ENCODE data around the gene LSS. TPM values are rescaled to one million over a fixed set of nuclear protein-coding genes. Genes with fewer than 3 reads are reported as not detected.

Gene LSS
- total and polyA plus RNA-seq, 2 of the 8 experiments (the other 6 are each of a cell fraction or from before 2014, with no cell fraction given), result 96.1 to 123 TPM

GRCh38 chr21:46184625-46185555, 43.7 kb downstream of the LSS start:
- WGBS, 2 experiments (ENCODE audit: extremely low coverage in 1 of 2, insufficient coverage in 1 of 2, insufficient read length in 1 of 2, insufficient replicate concordance in 2 of 2, low coverage in 1 of 2, low lambda C conversion rate in 2 of 2, missing lambda C conversion rate in 1 of 2), result 21% methylated on average over 30 of the region's 30 CpGs; no CpG with 5 or more reads in 1 of the 2 experiments
- CTCF ChIA-PET (ENCODE audit: partially characterized antibody), result interaction anchor here (1.3 kb wide), 1 partner anchor 9 kb away, joined by 3 read pairs; no protein-coding TSS in a partner anchor
- no peak for FAIRE-seq
- TF ChIP-seq CEBPB (IDR thresholded peaks at IDR 0.05; ENCODE audit: low read depth, low read length), result peak; percentile 28; the same call in 1 of the 2 replicates
- TF ChIP-seq EGR1 (IDR thresholded peaks at IDR 0.05; ENCODE audit: borderline replicate concordance, low read depth, low read length), result peak; percentile 34; the same call in 1 of the 2 replicates
- TF ChIP-seq SP4 (IDR thresholded peaks at IDR 0.05; ENCODE audit: low read length), result peak; percentile 99
- peak; percentile 13 for TF ChIP-seq ASH2L (IDR thresholded peaks at IDR 0.05; ENCODE audit: low read length)
- TF ChIP-seq YY1 (IDR thresholded peaks at IDR 0.05; ENCODE audit: low read depth, low read length), result no peak
- no peak for TF ChIP-seq TEAD4 (IDR thresholded peaks at IDR 0.05; ENCODE audit: low read depth, low read length)
- peak; percentile 73 to 85; a peak in 3 of 4 replicates for TF ChIP-seq SIN3A (conservative IDR thresholded peaks at IDR 0.05 in 1 of 2, IDR thresholded peaks at IDR 0.05 in 1 of 2; ENCODE audit: low read depth in 1 of 2, low read length in 2 of 2)
- peak; percentile 33 for TF ChIP-seq KDM4A (IDR thresholded peaks at IDR 0.05; ENCODE audit: low read depth, low read length, severe bottlenecking)
- peak; percentile 53; the same call in 1 of the 2 replicates for TF ChIP-seq TAF1 (IDR thresholded peaks at IDR 0.05; ENCODE audit: low read depth, low read length)
- TF ChIP-seq TCF12 (IDR thresholded peaks at IDR 0.05; ENCODE audit: low read depth, low read length), result no peak
- TF ChIP-seq SP1 (IDR thresholded peaks at IDR 0.05; ENCODE audit: low read depth, low read length), result peak; percentile 95

More at GRCh38 chr21:46184625-46185555, 43.7 kb downstream of the LSS start:
- Histone ChIP-seq H3K4ac (replicated peaks; ENCODE audit: insufficient read length, low read depth, low read length) (no peak overlapping the region), H2BK120ac (replicated peaks; ENCODE audit: low read depth, low read length) (no peak overlapping the region), H3K4me3 (ENCODE audit: extremely low read depth in 1 of 4, insufficient read depth in 2 of 4, low read depth in 3 of 4, low read length in 4 of 4) (peak overlapping the region; percentile 32 to 93 (median 61)), H3K14ac (ENCODE audit: insufficient read length) (no peak overlapping the region), H4K5ac (ENCODE audit: insufficient read length, low read depth, low read length) (peak overlapping the region; percentile 41), H2AK5ac (ENCODE audit: low read depth, low read length) (no peak overlapping the region), H3K4me2 (ENCODE audit: insufficient read depth in 1 of 2, low read depth in 2 of 2, low read length in 2 of 2) (peak overlapping the region; percentile 87 to 97), H3K9me3 (ENCODE audit: insufficient read depth in 2 of 2, low read depth in 1 of 2, low read length in 1 of 2) (no peaks in the 10 kb centered on the region), H3K27ac (ENCODE audit: low read depth, low read length) (peak overlapping the region; percentile 43), H3K9ac (replicated peaks in 1 of 4; ENCODE audit: extremely low read depth in 1 of 4, low read depth in 3 of 4, low read length in 3 of 4) (peak overlapping the region in 2 of 4 experiments; percentile 0 to 44; a peak in 4 of 7 replicates), H4K91ac (replicated peaks; ENCODE audit: insufficient read length, low read length) (no peak overlapping the region), H3K79me2 (ENCODE audit: control insufficient read depth in 1 of 2, insufficient read depth in 2 of 2, low read length in 2 of 2) (peaks cover 0 to 2% of the 10 kb centered on the region in 2 experiments; a peak in 1 of 4 replicates), H4K20me1 (replicated peaks in 1 of 2; ENCODE audit: control insufficient read depth in 1 of 2, insufficient read depth in 2 of 2, low read length in 2 of 2) (peaks cover 0 to 14% of the 10 kb centered on the region in 2 experiments), H3K36me3 (ENCODE audit: control insufficient read depth in 2 of 4, insufficient read depth in 4 of 4, low read length in 3 of 4) (peaks cover 0 to 2% (median 0%) of the 10 kb centered on the region in 4 experiments; a peak in 2 of 8 replicates), H3K56ac (replicated peaks; ENCODE audit: insufficient read length, low read depth, low read length) (peak overlapping the region; percentile 18), H2BK15ac (ENCODE audit: low read length) (no peak overlapping the region), H3K27me3 (replicated peaks in 1 of 4; ENCODE audit: control insufficient read depth in 3 of 4, extremely low read depth in 1 of 4, insufficient read depth in 3 of 4, low read length in 3 of 4) (no peaks in the 10 kb centered on the region), H3K18ac (ENCODE audit: extremely low read depth, low read length) (peak overlapping the region; percentile 42), H3K23me2 (ENCODE audit: low read depth, low read length) (peaks cover 8% of the 10 kb centered on the region), H3K4me1 (replicated peaks in 1 of 4; ENCODE audit: control insufficient read depth in 3 of 4, insufficient read depth in 4 of 4, low read length in 3 of 4) (peaks cover 7 to 20% (median 9%) of the 10 kb centered on the region in 4 experiments; a peak in 6 of 7 replicates), H3K79me1 (ENCODE audit: low read depth, low read length) (0 out of 2 replicates have a peak, but pooled peaks cover 3% of the 10 kb centered on the region), H2BK20ac (ENCODE audit: low read length) (no peak overlapping the region), H2AFZ (ENCODE audit: low read length) (peak overlapping the region; percentile 84; the same call in 1 of the 2 replicates), H3K23ac (ENCODE audit: insufficient read length) (no peak overlapping the region), H2BK5ac (ENCODE audit: low read depth, low read length) (peak overlapping the region; percentile 73; the same call in 1 of the 2 replicates), H2BK12ac (ENCODE audit: low read depth, low read length) (peak overlapping the region; percentile 75; the same call in 1 of the 2 replicates), H4K8ac (ENCODE audit: extremely low read depth, insufficient read depth, low read length) (no peak overlapping the region)
- peak; percentile 88 to 89 for DNase-seq (ENCODE audit: low read depth in 1 of 2, low spot score in 2 of 2)
- POLR2A ChIA-PET (ENCODE audit: partially characterized antibody), result no interaction called here

Measured in H1 (cell line).